KMS-11 (cell line): ENCODE results near the gene ANKRD6.

Source experiments
- H2AFZ ChIP-seq: fragments of 200-600 bp; sonication (generic); 2 replicates; pipeline ENCODE4 v1.6.1; 2016; ENCODE audit warnings: antibody characterized with exemption, mixed run types, low read depth
- H3K27ac ChIP-seq: fragments of 200-600 bp; sonication (generic); 2 replicates; pipeline ENCODE4 v1.6.1; 2016; ENCODE audit warnings: mild to moderate bottlenecking, mixed run types
- H3K27me3 ChIP-seq: fragments of 200-600 bp; sonication (generic); 2 replicates; pipeline ENCODE4 v1.6.1; 2017; ENCODE audit warnings: mild to moderate bottlenecking, low read depth, mixed run types, moderate library complexity; ENCODE audit not compliant: insufficient read depth
- H3K36me3 ChIP-seq: fragments of 200-600 bp; sonication (generic); 2 replicates; pipeline ENCODE4 v1.6.1; 2017; ENCODE audit warnings: mild to moderate bottlenecking, mixed run types; ENCODE audit not compliant: insufficient read depth
- H3K4me1 ChIP-seq: fragments of 200-600 bp; sonication (generic); 2 replicates; pipeline ENCODE4 v1.6.1; 2016; ENCODE audit warnings: mild to moderate bottlenecking, low read depth, mixed run types; ENCODE audit not compliant: poor library complexity, severe bottlenecking
- H3K4me2 ChIP-seq: fragments of 200-600 bp; sonication (generic); 2 replicates; pipeline ENCODE4 v1.7.0; 2016; ENCODE audit warnings: mild to moderate bottlenecking, mixed run types
- H3K4me3 ChIP-seq: fragments of 200-600 bp; sonication (generic); IDR thresholded peaks from 2 replicates; pipeline ENCODE4 v1.6.1; 2017; ENCODE audit warnings: low read depth, low read length, mixed read lengths; ENCODE audit not compliant: insufficient read depth
- H3K79me2 ChIP-seq: fragments of 200-600 bp; sonication (generic); 2 replicates; pipeline ENCODE4 v1.6.1; 2016; ENCODE audit warnings: low read depth, mixed run types; ENCODE audit not compliant: insufficient read depth
- H3K9ac ChIP-seq: fragments of 200-600 bp; sonication (generic); 2 replicates; pipeline ENCODE4 v1.6.1; 2016; ENCODE audit warnings: mild to moderate bottlenecking, mixed run types
- H4K20me1 ChIP-seq: fragments of 200-600 bp; sonication (generic); 2 replicates; pipeline ENCODE4 v1.6.1; 2016; ENCODE audit warnings: mild to moderate bottlenecking, mixed run types; ENCODE audit not compliant: insufficient read depth
- TF ChIP-seq, protein P1 (sequence below): fragments of 200-600 bp; sonication (generic); conservative IDR thresholded peaks from 2 replicates; pipeline ENCODE4 v1.6.1; 2017; ENCODE audit warnings: low read depth, mild to moderate bottlenecking, antibody characterized with exemption, low read length, moderate library complexity, mixed read lengths

Gene ANKRD6

DNA sequence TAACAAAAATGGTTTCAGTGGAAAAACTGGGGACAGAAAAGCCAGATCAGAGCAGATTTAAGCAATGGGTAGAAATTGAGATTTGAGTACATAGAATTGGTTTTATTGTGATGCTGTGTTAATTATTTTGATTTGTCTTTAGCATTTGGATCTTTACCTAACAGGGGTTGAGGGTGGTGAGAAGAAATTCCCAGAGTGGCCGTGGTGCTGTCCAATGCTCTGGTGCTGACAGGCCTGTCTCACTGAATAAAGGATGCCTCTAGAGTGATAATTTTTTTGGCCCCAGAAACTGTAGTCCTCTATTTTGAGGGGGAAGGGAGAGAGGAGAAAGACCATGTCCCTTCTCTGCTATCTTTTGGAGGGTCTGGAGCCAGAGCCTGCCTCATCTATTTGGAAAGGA is 126.5 kb downstream of the ANKRD6 start:
- Histone ChIP-seq H3K79me2 (no peaks in the 10 kb centered on the region), H2AFZ (no peak overlapping the region), H3K27me3 (no peaks in the 10 kb centered on the region), H3K4me1 (no peaks in the 10 kb centered on the region), H3K4me2 (no peak overlapping the region), H4K20me1 (no peaks in the 10 kb centered on the region), H3K4me3 (no peak overlapping the region), H3K36me3 (no peaks in the 10 kb centered on the region), H3K27ac (no peak overlapping the region), H3K9ac (no peak overlapping the region)
- TF ChIP-seq, protein P1, sequence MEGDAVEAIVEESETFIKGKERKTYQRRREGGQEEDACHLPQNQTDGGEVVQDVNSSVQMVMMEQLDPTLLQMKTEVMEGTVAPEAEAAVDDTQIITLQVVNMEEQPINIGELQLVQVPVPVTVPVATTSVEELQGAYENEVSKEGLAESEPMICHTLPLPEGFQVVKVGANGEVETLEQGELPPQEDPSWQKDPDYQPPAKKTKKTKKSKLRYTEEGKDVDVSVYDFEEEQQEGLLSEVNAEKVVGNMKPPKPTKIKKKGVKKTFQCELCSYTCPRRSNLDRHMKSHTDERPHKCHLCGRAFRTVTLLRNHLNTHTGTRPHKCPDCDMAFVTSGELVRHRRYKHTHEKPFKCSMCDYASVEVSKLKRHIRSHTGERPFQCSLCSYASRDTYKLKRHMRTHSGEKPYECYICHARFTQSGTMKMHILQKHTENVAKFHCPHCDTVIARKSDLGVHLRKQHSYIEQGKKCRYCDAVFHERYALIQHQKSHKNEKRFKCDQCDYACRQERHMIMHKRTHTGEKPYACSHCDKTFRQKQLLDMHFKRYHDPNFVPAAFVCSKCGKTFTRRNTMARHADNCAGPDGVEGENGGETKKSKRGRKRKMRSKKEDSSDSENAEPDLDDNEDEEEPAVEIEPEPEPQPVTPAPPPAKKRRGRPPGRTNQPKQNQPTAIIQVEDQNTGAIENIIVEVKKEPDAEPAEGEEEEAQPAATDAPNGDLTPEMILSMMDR: no peak

DNA sequence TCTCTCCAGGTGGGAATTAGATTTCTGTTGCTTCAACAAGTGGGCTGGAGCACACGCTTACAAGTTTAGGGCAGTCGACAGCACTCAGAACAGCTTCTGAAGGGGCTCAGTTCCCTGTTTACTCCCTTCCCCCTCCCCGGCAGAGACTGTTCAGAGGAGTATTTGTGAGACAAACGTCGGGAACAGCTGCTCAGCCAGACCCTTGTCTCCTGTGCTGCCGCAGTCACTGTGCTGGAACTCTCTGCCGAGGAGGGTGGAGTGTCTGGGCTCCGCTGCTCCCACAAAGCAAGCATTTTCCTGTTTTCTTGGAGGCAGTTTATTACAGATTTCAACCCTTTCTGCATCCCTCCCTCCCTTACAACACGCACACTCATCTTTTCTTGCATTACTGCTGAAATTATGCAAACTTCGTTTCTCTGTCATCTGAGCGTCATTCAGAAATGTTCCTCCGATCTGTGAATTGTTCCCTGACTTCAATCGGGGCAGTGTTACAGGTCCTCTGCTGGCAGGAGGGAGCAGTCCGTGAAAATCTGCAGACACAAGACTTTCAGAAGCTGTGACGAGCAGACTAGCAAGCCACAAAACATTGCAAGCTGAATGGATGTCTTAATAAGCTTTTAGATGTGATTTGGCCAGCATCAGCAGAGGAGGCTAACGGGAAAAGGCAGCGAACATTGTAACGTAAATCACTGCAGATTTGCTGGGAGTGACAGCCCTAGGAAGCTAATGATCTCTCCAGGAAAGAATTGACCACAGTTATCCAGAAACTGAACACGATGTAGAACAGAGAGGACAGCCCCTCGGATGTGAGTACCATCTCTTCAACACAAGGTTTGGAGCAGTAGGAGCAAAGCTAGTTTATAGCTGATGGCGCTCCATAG is 129.4 kb downstream of the ANKRD6 start:
- Histone ChIP-seq H3K9ac (no peak overlapping the region), H2AFZ (no peak overlapping the region), H3K4me2 (no peak overlapping the region), H4K20me1 (no peaks in the 10 kb centered on the region), H3K27ac (no peak overlapping the region), H3K4me3 (no peak overlapping the region), H3K27me3 (no peaks in the 10 kb centered on the region), H3K79me2 (no peaks in the 10 kb centered on the region), H3K36me3 (no peaks in the 10 kb centered on the region), H3K4me1 (no peaks in the 10 kb centered on the region)
- TF ChIP-seq, protein P1: no peak

DNA sequence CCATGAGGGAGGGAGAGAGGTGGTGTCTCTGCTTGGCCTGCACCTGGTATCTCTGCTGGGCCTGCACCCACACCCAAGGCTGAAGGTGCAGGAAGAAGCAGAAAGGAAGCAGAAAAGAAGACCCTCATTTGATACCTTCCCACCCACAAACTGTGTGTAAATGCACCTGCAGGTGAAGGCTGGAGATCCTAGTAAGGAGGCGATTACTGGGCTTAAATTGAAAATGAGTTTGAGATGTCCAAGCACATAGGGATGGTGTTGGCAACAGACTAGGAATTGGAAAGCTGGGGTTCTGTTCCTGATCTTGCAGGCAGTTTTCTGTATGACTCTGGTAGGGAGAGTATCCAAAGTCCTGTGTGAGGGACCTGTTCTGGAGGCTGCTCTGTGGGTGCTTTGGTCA is 130.9 kb downstream of the ANKRD6 start:
- Histone ChIP-seq H4K20me1 (no peaks in the 10 kb centered on the region), H3K4me2 (no peak overlapping the region), H3K9ac (no peak overlapping the region), H3K27ac (no peak overlapping the region), H3K4me3 (no peak overlapping the region), H2AFZ (no peak overlapping the region), H3K36me3 (no peaks in the 10 kb centered on the region), H3K4me1 (no peaks in the 10 kb centered on the region), H3K27me3 (no peaks in the 10 kb centered on the region), H3K79me2 (no peaks in the 10 kb centered on the region)
- TF ChIP-seq, protein P1: no peak

DNA sequence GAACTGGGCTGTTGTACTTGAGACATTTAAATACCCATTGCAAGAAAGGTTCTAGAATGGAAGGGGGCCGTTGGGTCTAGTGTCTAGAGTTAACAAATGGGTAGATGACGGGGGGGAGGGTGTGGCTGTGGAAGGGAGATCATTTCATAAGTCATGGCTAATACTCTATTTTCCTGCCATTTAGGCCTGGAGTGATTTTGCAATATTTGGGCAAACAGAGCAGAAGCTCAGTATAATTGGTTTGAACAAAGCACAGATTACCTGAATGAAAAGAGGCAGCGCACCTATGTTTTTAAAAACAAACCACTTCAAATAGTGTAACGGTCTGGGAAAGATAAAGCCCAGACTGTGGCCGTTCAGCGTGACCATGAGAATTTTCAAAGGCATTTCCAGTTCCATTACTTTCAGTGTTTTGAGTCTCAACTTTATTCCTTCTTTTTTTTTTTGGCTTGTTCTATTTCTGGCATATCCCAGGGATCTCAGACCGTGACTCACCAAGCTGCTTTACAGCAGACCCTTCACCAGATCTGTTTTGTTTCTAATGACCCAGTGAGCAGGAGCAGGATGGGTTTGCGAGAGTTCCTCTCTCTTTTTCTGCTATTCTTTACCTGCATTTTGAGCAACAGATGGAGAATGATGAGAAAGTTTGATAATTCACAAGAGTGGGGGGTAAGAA is 131.9 kb downstream of the ANKRD6 start:
- Histone ChIP-seq H3K27me3 (no peaks in the 10 kb centered on the region), H3K9ac (no peak overlapping the region), H3K4me1 (no peaks in the 10 kb centered on the region), H3K4me3 (no peak overlapping the region), H4K20me1 (no peaks in the 10 kb centered on the region), H3K79me2 (no peaks in the 10 kb centered on the region), H3K27ac (no peak overlapping the region), H2AFZ (no peak overlapping the region), H3K36me3 (no peaks in the 10 kb centered on the region), H3K4me2 (no peak overlapping the region)
- TF ChIP-seq, protein P1: no peak
